Astrocyte of the hippocampus (primary cell): ENCODE data around the gene ANXA2R.
A peak's percentile ranks its signal among the peaks of the same experiment; 100 is the strongest.

Source experiments
- DNase-seq: peaks from one replicate; pipeline ENCODE4 v3.0.0; 2011; ENCODE audit warnings: low read depth, low spot score

ANXA2R gene

DNA sequence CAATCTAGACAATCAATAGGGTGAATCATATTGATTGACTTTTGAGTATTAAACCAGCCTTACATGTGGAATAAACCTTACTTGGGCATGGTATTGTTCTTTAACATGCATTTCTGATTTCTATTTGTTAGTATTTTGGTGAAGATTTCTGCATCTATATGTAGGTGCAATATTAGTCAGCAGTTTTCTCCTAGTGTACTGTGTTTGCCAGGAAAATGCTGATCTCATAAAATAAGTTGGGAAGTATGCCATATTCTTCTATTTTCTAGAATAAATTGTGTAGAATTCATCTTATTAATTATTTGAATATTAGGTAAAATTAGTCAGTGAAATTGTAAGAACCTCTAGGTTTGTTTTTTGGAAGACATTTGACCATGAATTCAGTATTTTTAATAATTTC lies 38.4 kb downstream of the ANXA2R start:
- no peak for DNase-seq

GRCh38 chr5:43000914-43001313 lies 39.2 kb downstream of the ANXA2R start:
- no peak for DNase-seq

GRCh38 chr5:43000111-43000840 lies 39.8 kb downstream of the ANXA2R start:
- peak; percentile 75 for DNase-seq

GRCh38 chr5:42995360-42995751 lies 44.8 kb downstream of the ANXA2R start:
- peak; percentile 57 for DNase-seq

DNA sequence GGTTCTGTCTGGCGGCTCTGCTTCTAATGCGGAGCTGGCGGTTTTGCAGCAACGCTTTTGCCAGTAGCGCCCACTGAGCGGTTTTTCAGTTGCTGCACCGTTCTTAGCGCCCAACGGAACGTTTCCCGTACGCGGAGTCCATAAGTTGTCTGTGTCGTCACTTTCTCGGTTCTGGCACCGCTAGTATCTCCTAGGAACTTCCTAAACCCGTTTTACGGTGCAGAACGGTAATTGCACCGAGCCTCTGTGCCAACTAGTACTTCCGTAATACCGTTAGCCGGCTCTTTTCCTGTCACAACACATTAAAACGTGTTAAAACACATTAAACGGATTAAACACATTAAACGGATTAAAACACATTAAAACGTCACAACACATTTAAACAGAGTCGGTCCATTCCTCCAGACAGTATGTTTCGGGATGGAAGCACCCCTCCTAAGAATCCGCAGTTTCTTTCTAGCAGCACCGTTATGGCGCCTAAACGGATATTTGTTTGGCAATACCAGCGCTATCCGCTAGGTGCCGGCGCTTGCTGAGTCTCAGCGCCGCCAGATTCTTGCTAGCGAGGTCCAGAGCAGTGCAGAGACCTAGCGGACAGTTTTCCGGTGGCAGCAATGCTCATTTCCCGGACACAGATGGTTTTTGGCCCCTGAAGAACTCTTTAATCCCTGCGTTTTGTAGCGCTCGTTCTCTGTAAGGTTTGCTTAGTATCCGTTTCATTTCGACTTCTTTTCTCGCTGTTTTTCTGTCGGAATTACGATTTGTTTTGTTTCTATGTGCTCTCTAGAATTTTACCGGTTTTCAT lies 45.4 kb downstream of the ANXA2R start:
- peak; percentile 96 for DNase-seq

- no peak for DNase-seq
These were observed 45.9 kb downstream of the ANXA2R start for GRCh38 chr5:42994246-42994554.

DNA sequence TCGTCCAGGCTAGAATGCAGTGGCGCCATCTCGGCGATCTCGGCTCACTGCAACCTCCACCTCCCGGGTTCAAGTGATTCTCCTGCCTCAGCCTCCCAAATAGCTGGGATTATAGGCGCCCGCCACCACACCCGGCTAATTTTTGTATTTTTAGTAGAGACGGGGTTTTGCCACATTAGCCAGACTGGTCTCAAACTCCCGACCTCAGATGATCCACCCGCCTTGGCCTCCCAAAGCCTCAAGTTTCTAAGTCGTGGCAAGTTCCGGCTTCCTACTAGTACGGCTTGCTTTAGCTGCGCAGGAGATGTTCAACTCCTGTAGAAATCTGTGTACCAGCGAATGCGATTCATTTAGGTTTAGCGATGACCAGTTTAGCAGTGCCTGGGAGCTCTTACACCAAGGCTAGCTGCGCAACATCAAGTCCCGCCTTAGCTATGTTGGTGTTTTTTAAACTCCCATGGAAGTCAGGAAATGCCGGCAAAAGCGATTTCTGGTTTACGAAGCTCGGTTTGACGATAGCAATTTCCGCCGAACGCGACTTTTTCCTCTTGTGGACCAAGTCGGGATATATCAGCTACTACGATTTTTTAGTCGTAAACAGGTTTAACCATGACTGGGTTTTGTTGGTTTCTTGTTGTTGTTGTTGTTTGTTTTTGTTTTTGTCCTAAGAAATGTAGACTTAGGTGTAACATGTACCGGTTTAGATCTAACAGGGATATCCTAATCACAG lies 46.4 kb downstream of the ANXA2R start:
- peak; percentile 73 for DNase-seq

GRCh38 chr5:42992088-42992879 lies 47.8 kb downstream of the ANXA2R start:
- peak; percentile 89 for DNase-seq

GRCh38 chr5:42991404-42992087 lies 48.6 kb downstream of the ANXA2R start:
- DNase-seq: peak; percentile 49

DNA sequence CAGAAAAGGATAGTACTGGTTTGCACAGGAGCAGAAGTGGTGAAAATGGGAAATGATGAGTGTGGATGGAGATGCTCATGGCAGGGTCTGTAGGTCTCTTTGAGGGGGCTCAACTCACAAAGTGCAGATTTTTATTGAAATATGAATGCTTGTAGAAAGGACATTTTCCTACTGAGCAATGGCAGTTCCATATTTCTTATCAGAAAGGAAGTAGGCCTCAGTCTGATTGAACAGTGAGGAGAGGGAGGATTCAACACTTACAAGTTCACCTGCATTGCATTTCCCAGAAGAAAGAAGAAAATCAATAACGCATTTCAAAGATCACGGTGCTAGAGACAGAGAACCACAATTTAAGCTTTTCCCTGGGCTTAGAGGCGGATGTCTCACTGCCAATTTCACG lies 49.2 kb downstream of the ANXA2R start:
- DNase-seq: no peak
